Measurements from ENCODE around the gene USP37. TPM values are rescaled to one million over a fixed set of nuclear protein-coding genes. Genes with fewer than 3 reads are reported as not detected.

USP37 gene
- total RNA-seq = 10 to 100 TPM; 30.2 to 32.7 TPM

GRCh38 chr2:218568190-218569037, at the start of gene USP37, which contains the start of gene CNOT9:
Gene USP37 (minus strand): TSS chr2:218568351. CDS start chr2:218558653, 9,698 bp downstream.
Gene CNOT9 (plus strand): TSS chr2:218568839. CDS start chr2:218568955, 116 bp downstream.
- CTCF ChIA-PET = interaction anchor here (0.6 kb wide), 2 partner anchors 34 to 105 kb away, joined by 3 read pairs; no protein-coding TSS in a partner anchor
- Mint-ChIP-seq H3K36me3 (ENCODE audit: low read depth) (peaks cover 69% of the 10 kb centered on the region), H3K4me1 (peaks cover 63% of the 10 kb centered on the region), H3K27ac (peak within 1 kb of the TSS; percentile 99), H3K9me3 (no peaks in the 10 kb centered on the region), H3K4me3 (peak within 1 kb of the TSS; percentile 93), H3K27me3 (no peaks in the 10 kb centered on the region)
- peak; percentile 100 for DNase-seq
- POLR2A ChIA-PET = interaction anchor here (0.8 to 3.6 kb wide), 9 partner anchors 9 to 281 kb away, joined by 3 to 19 read pairs (median 4); partner anchors contain the start of genes BCS1L and ZNF142

GRCh38 chr2:218615868-218616315, 47.7 kb upstream of the USP37 start:
- no peaks in the 10 kb centered on the region for H3K36me3 Mint-ChIP-seq (ENCODE audit: low read depth)
- H3K4me3 Mint-ChIP-seq = no peak overlapping the region
- no peaks in the 10 kb centered on the region for H3K9me3 Mint-ChIP-seq
- CTCF ChIA-PET = interaction anchor here (1.1 kb wide), 1 partner anchor 94 kb away, joined by 3 read pairs; the partner anchor contains the start of gene TTLL4
- DNase-seq = no peak
- POLR2A ChIA-PET = interaction anchor here (1.3 kb wide), 1 partner anchor 13 kb away, joined by 3 read pairs; no protein-coding TSS in a partner anchor
- H3K4me1 Mint-ChIP-seq = no peaks in the 10 kb centered on the region
- peaks cover 5% of the 10 kb centered on the region for H3K27me3 Mint-ChIP-seq
- H3K27ac Mint-ChIP-seq = no peak overlapping the region

GRCh38 chr2:218607436-218608115, 39.4 kb upstream of the USP37 start, which contains the start of gene PLCD4:
Gene PLCD4 (plus strand): TSS chr2:218607899. CDS start chr2:218615740, 7,841 bp downstream.
- H3K9me3 Mint-ChIP-seq = no peaks in the 10 kb centered on the region
- DNase-seq = no peak
- POLR2A ChIA-PET = interaction anchor here (1.1 to 1.4 kb wide), 2 partner anchors 9 to 201 kb away, joined by 3 to 6 read pairs; no protein-coding TSS in a partner anchor
- no peak within 1 kb of the TSS for H3K4me3 Mint-ChIP-seq
- CTCF ChIA-PET = interaction anchor here (1.0 kb wide), 1 partner anchor 25 kb away, joined by 3 read pairs; no protein-coding TSS in a partner anchor
- no peaks in the 10 kb centered on the region for H3K4me1 Mint-ChIP-seq
- peaks cover 27% of the 10 kb centered on the region for H3K27me3 Mint-ChIP-seq
- H3K27ac Mint-ChIP-seq = no peak within 1 kb of the TSS
- H3K36me3 Mint-ChIP-seq (ENCODE audit: low read depth) = no peaks in the 10 kb centered on the region

GRCh38 chr2:218605432-218605831, 37.3 kb upstream of the USP37 start:
- Mint-ChIP-seq H3K27me3 (peaks cover 22% of the 10 kb centered on the region), H3K4me1 (no peaks in the 10 kb centered on the region), H3K36me3 (ENCODE audit: low read depth) (no peaks in the 10 kb centered on the region), H3K27ac (no peak overlapping the region), H3K4me3 (no peak overlapping the region), H3K9me3 (no peaks in the 10 kb centered on the region)
- CTCF ChIA-PET = no interaction called here
- POLR2A ChIA-PET = no interaction called here
- DNase-seq = no peak

- no peak overlapping the region for H3K4me3 Mint-ChIP-seq
- no peaks in the 10 kb centered on the region for H3K27me3 Mint-ChIP-seq
- CTCF ChIA-PET = no interaction called here
- DNase-seq = no peak
- H3K9me3 Mint-ChIP-seq = no peaks in the 10 kb centered on the region
- H3K27ac Mint-ChIP-seq = no peak overlapping the region
- peaks cover 60% of the 10 kb centered on the region for H3K36me3 Mint-ChIP-seq (ENCODE audit: low read depth)
- POLR2A ChIA-PET = interaction anchor here (1.1 kb wide), 1 partner anchor 13 kb away, joined by 3 read pairs; no protein-coding TSS in a partner anchor
- H3K4me1 Mint-ChIP-seq = peaks cover 23% of the 10 kb centered on the region
Observed at GRCh38 chr2:218585541-218585940, 17.4 kb upstream of the USP37 start.

- Mint-ChIP-seq H3K4me1 (peaks cover 28% of the 10 kb centered on the region), H3K36me3 (ENCODE audit: low read depth) (peaks cover 55% of the 10 kb centered on the region), H3K27me3 (no peaks in the 10 kb centered on the region), H3K4me3 (no peak overlapping the region), H3K9me3 (no peaks in the 10 kb centered on the region), H3K27ac (no peak overlapping the region)
- no peak for DNase-seq
- ChIA-PET POLR2A (no interaction called here), CTCF (no interaction called here)
Observed at GRCh38 chr2:218583983-218584850, 16.1 kb upstream of the USP37 start.

GRCh38 chr2:218582076-218582475, 13.9 kb upstream of the USP37 start:
- Mint-ChIP-seq H3K4me3 (no peak overlapping the region), H3K27me3 (no peaks in the 10 kb centered on the region), H3K4me1 (peaks cover 42% of the 10 kb centered on the region), H3K9me3 (no peaks in the 10 kb centered on the region), H3K36me3 (ENCODE audit: low read depth) (peaks cover 56% of the 10 kb centered on the region), H3K27ac (peak overlapping the region; percentile 80)
- no peak for DNase-seq
- ChIA-PET CTCF (interaction anchor here (1.0 to 1.2 kb wide), 3 partner anchors 10 to 25 kb away, joined by 3 to 4 read pairs (median 3); partner anchors contain the start of gene PLCD4), POLR2A (interaction anchor here (1.1 to 2.4 kb wide), 3 partner anchors 12 to 64 kb away, joined by 3 to 15 read pairs (median 3); no protein-coding TSS in a partner anchor)

- H3K36me3 Mint-ChIP-seq (ENCODE audit: low read depth) = peaks cover 47% of the 10 kb centered on the region
- H3K27me3 Mint-ChIP-seq = no peaks in the 10 kb centered on the region
- no peak overlapping the region for H3K4me3 Mint-ChIP-seq
- peaks cover 54% of the 10 kb centered on the region for H3K4me1 Mint-ChIP-seq
- no peaks in the 10 kb centered on the region for H3K9me3 Mint-ChIP-seq
- DNase-seq = no peak
- ChIA-PET CTCF (interaction anchor here (0.7 kb wide), 1 partner anchor 270 kb away, joined by 3 read pairs; no protein-coding TSS in a partner anchor), POLR2A (interaction anchor here (0.8 to 2.7 kb wide), 3 partner anchors 9 to 126 kb away, joined by 3 to 11 read pairs (median 11); partner anchors contain the start of gene USP37)
- H3K27ac Mint-ChIP-seq = no peak overlapping the region
Observed at GRCh38 chr2:218578272-218578877, 10.2 kb upstream of the USP37 start.

GRCh38 chr2:218577482-218578220, 9.5 kb upstream of the USP37 start:
- Mint-ChIP-seq H3K27me3 (no peaks in the 10 kb centered on the region), H3K36me3 (ENCODE audit: low read depth) (peaks cover 43% of the 10 kb centered on the region), H3K4me1 (peaks cover 52% of the 10 kb centered on the region), H3K9me3 (no peaks in the 10 kb centered on the region), H3K27ac (no peak overlapping the region), H3K4me3 (no peak overlapping the region)
- ChIA-PET POLR2A (interaction anchor here (0.8 to 2.7 kb wide), 3 partner anchors 8 to 125 kb away, joined by 3 to 11 read pairs (median 11); partner anchors contain the start of gene USP37), CTCF (interaction anchor here (0.7 kb wide), 1 partner anchor 271 kb away, joined by 3 read pairs; no protein-coding TSS in a partner anchor)
- DNase-seq = no peak

- H3K9me3 Mint-ChIP-seq = no peaks in the 10 kb centered on the region
- peaks cover 50% of the 10 kb centered on the region for H3K4me1 Mint-ChIP-seq
- H3K27me3 Mint-ChIP-seq = no peaks in the 10 kb centered on the region
- POLR2A ChIA-PET = interaction anchor here (2.7 kb wide), 1 partner anchor 9 kb away, joined by 11 read pairs; the partner anchor contains the start of gene USP37
- DNase-seq = no peak
- H3K36me3 Mint-ChIP-seq (ENCODE audit: low read depth) = peaks cover 44% of the 10 kb centered on the region
- CTCF ChIA-PET = no interaction called here
- H3K4me3 Mint-ChIP-seq = no peak overlapping the region
- no peak overlapping the region for H3K27ac Mint-ChIP-seq
Observed at GRCh38 chr2:218576854-218577253, 8.7 kb upstream of the USP37 start.

GRCh38 chr2:218570850-218571249, 2.7 kb upstream of the USP37 start:
- POLR2A ChIA-PET = interaction anchor here (1.2 to 3.6 kb wide), 6 partner anchors 8 to 174 kb away, joined by 3 to 15 read pairs (median 4); partner anchors contain the start of genes BCS1L and ZNF142
- CTCF ChIA-PET = no interaction called here
- peak overlapping the region; percentile 99 for H3K27ac Mint-ChIP-seq
- no peaks in the 10 kb centered on the region for H3K27me3 Mint-ChIP-seq
- peaks cover 71% of the 10 kb centered on the region for H3K36me3 Mint-ChIP-seq (ENCODE audit: low read depth)
- peak overlapping the region; percentile 93 for H3K4me3 Mint-ChIP-seq
- H3K9me3 Mint-ChIP-seq = no peaks in the 10 kb centered on the region
- no peak for DNase-seq
- H3K4me1 Mint-ChIP-seq = peaks cover 58% of the 10 kb centered on the region

All from activated CD4-positive, alpha-beta memory T cell treated with anti-CD3 and anti-CD28 coated beads, Interleukin-2, amount 10 ng/mL, durations not matched to agents 7 days and 5 days (primary cell).